NCI-H82 treated with DMSO at 0.1 percent for 48 hours (cell line): Measurements from ENCODE around the gene SMARCC2.
"Not testable (repeated sequence)": the region's sequence is repeated elsewhere in the genome, so short reads cannot be mapped to it uniquely, and the experiment has no call there.

Experiments used
- DNase-seq: peaks from one replicate; lab custom pipeline; 2025; ENCODE audit not compliant: unreplicated experiment; lab: John Stamatoyannopoulos, UW

SMARCC2 gene

DNA sequence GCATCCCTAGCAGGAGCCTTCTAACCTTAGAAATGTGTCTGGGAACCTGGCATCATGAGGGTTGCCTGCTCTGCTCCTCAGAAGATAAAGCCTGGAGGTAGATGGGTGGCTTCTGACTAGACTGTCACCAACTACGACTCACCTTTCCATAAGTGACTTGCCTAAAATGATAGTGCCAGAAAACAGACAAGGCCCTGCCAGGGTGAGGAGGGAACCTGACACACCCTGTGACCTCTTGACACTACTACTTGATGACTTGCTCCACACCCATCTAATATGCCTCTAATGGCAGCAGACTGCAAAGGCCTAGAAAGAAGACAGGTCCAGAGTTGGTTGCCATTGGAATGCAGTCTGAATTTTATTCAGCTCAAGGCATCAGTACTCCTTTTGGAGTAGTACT, 23.1 kb upstream of the SMARCC2 start:
- DNase-seq = no peak

DNA sequence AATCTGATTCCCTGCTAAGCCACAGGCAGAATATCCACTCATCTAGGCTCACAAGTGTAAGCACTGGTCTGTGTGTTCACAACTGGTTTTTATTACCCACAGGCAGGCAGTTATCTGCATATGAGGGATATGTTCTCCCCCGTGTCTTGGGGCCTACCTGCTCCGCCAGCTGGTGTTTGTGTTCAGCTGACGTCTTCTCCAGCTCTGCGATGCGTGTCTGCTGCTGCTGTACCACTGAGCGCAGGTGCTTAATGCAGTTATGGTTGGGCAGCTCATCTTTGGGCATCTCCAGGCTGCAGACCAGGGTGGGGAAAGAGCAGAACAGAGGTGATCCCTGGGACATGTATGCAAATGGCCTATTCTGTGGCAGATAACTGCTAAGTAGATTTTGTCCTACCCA, 18.7 kb upstream of the SMARCC2 start:
- no peak for DNase-seq

DNA sequence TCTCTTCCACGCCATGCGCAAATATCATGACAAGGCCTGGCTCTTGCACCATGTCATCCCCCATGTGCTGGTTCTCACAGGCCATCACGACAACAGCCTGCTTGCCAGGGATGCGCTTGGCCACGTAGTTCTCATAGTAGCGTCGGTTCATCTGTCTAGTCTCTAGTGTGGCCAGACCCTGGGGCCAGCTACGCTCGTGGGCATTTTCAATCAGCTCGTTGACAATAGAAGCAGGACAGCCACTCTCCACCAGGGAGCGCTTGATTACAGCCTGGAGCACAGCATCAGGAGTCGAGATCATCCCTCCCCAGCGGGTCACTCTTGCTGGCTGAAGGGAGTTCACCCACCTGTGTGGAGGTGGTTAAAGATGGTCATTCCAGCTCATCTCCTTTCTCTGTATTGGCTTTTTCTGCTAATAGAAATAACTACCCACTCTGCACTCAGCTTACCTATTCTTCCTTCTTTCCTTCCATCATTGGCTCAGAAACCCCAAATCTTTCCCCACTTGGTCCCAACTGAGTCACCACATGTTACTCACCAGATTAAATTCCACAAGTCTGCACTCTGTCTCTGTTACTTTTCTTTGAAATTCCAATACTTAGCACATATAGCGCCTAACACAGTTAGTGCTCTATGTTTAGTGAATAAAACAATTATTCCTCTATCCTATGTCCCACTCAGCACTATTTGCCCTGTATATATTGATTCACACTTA, 17.3 kb upstream of the SMARCC2 start:
- no peak for DNase-seq

DNA sequence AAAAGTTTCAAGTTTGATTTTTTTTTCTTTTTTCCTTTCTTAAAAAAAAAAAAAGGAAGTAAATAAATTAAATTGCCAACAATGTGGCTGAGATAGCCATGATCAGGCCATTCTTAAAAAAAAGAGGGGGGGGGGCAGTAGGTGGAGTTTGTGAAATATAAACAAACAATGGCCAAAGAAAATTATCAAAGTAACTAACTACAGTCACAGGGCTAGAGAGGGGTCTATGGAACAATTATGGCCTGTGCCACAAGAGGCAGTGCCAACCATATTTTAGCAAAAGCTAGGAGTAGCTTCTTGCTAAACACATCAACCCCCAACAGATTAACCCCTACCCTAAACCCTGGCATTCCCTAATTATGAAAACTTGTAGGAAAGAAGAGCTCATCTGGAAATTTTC, 16.2 kb upstream of the SMARCC2 start:
- no peak for DNase-seq

DNA sequence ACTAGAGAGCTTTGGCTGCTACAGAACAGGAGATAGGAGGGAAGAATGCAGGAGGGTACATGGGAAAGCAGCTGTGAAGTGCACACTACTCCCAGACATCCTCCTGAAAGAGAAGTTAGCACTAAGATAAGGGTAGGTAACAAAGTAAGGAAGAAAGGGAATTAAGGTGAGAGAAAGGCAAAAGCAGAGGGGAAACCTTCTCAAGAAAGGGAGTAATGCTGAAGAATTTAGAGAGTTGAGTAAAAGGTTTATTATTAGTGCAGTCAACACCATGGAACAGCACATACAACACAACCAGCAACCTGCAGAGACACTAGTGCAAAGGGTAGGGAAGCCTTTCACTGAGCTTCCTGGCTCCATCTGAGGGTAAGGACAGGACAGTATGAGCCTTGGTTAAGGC, 15.0 kb upstream of the SMARCC2 start:
- no peak for DNase-seq

DNA sequence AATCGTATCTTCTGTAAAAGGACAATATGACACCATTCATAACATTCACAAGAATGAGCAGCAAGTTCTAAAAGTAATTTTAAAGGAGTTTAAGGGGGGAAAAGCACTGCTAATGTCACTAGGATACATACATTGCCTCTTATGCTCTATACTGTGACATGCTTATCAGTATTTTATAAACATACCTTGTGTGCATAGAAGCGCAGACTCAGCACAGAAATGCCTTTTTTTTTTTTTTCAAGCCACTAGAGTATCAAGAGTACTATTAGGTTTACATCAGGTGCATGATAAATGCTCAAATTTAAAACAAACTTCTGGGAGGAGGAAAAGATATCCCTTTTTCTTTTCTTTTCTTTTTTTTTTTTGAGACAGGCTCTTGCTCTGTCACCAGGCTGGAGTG, 13.6 kb upstream of the SMARCC2 start:
- DNase-seq = no peak

DNA sequence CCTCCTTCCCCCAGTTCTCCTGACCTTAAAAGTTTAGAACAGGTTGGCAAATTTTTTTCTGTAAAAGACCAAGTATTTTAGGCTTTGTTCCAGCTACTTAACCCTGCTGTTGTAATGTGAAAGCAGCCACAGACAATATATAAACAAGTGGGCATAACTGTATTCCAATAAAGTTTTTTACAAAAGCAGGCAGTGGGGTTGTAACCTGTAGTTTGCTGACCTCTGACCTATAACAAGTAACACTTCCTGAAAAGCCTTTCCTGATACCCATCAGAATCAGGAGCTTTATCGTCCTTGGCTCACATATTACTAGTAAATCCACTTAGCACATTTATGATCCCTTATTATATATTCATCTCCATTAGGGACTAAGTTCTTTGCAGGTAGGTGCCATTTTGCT, 13.1 kb upstream of the SMARCC2 start:
- DNase-seq = no peak

DNA sequence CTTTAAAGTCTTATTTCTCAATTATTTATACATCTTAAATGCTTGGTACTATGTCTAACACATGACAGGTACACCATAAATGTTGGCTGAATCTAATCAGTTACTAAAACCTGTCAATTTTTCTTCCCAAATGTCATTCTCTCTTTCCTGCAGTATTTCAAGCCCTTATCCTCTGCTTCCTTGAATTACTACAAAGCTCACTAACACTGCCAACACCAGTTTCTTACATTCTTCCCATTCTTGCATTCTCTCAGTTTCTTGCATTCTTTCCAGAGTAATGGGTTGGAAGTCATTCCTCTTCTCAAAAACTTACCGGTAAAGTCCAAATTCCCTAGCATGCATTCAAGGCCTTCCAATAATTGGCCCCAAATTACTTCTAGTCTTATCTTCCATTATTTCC, 9.6 kb upstream of the SMARCC2 start:
- DNase-seq = no peak

DNA sequence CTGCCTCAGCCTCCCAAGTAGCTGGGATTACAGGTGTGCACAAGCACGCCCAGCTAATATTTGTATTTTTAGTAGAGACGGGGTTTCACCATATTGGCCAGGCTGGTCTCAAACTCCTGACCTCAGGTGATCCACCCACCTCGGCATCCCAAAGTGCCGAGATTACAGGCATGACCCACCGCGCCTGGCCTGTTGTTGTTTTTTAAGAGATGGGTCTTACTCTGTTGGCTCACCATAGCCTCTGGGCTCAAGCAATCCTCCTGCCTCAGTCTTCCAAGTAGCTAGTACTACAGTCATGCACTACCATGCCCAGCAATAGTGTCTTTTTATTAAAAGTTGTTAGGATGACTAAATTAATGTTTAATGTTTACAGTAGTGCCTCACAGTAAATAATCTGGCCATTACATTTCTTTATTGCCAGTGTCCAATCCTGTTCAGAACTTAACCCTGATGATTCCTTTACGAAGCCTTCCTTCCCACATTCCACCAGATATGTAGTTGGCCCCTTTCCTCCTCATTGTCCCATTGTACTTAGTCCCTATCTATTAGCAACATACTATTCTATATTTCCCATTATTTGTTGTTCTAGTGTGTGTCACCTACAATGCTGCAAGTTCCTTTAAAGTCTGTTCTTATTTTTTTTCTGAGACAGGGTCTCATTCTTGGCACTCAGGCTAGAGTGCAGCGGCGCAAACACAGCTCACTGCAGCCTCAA, 8.8 kb upstream of the SMARCC2 start:
- DNase-seq = no peak

DNA sequence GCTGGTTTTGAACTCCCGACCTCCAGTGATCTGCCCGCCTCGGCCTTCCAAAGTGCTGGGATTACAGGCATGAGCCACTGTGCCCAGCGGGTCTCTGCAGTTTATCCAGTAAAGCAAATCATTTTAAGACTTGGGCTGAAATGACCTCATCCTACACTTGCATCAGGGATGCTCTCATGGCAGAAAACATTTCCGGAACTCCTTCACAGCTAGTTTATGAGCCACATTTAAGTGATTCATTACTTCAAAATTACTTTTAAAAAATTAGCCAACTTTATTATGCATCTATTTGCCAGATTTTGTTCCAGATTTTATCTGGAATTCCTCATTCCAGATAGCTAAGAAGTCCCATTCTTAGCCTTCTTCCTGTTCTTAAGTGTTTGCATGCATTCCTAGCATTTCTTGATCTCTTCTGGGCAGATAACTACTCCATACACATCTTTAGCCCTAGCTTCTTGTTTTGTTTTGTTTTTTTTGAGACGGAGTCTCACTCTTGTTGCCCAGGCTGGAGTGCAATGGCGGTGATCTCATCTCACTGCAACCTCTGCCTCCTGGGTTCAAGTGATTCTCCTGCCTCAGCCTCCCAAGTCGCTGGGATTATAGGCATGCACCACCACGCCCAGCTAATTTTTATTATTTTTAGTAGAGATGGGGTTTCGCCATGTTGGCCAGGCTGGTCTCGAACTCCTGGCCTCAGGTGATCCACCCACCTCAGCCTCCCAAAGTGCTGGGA, 7.7 kb upstream of the SMARCC2 start:
- not testable (repeated sequence) for DNase-seq

DNA sequence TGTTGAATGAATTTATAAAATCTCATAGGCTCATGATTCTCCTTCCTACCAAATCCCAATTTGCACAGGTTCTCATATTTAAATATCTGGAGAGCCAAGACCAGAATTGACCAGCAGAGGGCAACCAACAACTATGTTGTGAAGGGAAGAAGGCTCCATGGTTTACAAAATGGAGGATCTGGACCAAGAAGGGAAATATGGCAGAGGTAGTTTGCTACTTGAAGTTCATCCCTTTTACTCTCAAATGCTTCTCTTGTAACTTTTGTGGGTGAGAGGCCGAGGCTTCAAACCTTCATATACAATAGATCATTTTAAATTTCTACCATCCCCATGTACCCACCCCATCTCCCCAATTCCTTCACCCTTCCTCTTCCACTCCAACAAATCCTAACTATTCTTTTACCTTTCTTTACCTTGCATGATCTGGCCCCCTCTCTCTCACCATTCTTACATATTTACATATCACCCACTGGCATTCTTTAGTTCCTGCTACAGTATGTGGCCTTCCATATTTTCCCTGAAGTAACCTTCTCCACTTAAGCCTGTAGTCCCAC, 3.8 kb upstream of the SMARCC2 start:
- peak; percentile 64 for DNase-seq

DNA sequence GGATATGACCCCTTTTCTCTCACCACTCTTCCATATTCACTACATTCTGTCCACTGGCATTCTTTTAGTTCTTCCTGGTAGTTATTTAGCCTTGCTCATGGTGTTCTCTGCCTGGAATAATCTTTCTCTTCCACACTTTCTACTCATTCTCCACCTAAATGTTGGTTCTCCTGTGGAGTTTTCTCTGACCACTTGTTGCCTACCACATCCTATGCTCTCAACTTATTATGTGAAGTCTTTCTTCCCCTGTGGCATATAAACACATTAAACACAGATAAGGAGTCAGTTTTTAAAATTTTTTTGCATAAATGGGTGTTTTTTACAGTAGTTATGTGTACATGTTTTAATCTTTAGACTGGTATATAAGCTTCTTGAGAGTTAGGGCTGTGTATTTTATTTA, 3.3 kb upstream of the SMARCC2 start:
- DNase-seq = no peak

DNA sequence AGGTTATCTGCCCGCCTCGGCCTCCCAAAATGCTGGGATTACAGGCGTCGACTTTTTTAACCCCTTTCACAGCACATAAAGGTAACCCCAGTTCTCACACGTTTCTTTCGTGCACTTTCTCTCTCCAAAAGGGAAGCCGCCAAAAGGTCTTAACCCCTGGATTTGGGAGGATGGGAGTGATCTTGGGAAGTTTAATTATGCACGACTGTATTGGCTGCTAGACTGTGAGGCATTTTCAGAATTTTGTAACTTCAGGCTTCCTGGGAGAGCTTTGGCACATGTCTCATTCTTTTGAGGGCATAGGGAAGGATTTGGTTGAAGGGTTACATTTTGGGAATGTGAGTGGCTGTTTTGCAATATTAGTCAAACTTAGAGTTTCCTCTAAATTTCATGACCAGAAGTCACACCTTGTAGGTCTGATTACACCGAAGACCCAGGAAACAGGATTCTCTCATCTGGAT, 1.4 kb upstream of the SMARCC2 start:
- DNase-seq = no peak

DNA sequence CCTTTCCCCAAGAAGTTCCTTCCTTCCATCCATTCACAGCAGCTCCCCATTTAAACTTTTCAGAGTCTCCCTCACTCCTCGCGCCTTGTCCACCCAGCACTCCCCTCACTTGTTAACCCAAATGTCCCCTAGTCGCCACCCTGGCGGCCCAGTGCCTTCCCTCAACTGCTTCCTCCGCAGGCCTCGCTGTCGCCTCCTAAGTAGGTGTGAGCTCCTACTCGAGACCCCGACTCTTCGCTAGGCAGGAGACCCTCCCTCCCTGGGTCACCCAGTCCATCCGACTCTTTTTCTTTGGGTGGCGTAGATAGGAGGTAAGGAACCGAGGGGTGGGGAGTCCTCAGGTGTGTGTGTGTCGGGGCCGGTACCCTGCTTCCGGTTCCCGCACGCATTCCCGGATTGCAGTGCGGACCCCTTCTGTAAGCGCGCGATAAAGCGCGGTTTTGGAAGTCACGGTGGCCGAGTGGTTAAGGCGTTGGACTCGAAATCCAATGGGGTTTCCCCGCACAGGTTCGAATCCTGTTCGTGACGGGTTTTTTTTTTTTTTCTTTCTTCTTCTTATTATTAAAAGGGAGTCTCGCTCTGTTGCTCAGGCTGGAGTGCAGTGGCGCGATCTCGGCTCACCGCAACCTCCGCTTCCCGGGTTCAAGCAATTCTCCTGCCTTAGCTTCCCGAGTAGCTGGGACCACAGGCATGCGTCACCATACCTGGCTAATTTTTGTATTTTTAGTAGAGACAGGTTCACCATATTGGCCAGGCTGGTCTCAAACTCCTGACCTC, 823 bp upstream of the SMARCC2 start:
- peak; percentile 69 for DNase-seq

DNA sequence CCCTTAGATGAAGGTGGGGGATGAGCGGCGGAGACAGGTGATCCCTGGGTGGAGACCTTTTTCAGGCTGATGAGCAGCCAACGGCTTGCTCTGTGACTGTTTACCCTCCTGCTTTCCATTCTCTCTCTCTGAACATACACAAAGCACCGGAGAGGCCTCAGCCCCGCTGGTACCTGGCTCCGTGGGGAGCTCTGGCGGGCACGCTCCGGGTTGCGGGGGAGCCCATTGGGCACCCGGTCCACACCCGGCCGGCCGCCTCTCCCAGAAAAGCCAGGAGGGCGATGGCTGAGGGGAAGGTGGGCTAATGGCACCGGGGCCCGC, 545 bp downstream of the SMARCC2 start:
- DNase-seq = no peak

DNA sequence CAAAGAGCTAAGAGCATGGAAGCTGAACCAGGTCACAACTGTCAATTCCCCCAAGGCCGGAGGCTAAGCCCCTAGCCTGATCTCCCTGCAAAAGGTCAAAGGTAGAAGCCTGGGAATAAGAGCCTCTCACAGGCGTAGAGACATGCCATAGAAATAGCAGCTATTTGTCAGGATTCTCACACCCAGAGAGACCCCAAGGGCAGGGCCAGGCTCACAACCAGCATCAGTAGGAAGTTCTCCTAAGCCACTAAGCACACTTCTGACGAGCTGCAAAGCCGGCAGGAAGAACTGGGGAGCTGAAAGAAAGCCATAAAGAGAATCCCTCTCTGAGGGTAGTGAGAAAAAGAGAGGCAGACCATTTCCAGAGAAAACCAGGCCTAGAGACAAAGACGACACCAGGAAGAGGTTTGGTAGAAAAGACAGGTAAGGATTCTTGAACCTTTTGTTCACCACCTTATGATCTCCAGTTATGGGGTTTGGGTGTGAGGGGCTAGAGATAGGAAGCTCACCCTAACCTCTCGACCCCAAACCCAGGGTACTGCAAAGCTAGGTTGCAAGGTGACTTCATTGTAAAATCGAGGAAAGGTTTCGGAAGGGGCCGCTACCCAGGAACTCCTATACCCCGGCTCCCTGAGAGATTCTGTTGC, 1.0 kb downstream of the SMARCC2 start:
- no peak for DNase-seq

DNA sequence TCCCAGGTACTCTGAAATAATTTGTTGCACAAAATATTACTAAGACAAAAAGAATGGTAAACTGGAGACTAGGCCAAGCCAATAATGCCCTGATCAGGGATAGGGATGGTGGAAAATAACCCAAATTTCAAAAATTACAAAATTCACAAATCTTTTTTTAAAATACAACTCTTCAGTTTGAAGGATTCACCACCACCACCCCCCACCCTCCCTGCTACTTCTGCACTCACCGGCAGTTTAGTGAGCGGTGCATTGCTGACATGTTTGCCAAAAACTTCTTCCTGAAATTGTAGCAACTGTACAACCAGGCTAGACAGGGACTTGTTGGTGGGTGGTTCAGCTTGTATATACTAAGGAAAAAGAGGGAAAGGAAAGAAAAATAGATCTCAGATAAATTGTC, 2.3 kb downstream of the SMARCC2 start:
- no peak for DNase-seq

DNA sequence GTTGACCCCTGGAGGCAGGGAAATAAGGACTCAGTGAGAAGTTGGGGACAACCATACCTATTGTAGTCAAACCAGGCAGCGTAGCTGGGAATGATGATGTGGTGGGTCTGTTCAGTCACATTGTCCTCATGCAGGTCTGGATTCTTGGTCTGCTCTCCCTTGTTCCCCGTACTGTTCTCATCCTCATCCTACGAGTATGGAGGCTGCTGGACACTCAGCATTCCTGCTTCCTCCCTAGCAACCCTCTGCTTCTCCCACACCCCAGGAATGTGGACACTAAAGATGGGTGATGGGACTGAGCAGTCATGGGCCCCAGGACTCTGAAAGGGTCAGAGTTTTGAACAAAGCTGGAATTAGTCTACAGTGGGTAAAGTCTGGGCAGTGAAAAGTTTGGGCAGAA, 10.9 kb downstream of the SMARCC2 start:
- no peak for DNase-seq

DNA sequence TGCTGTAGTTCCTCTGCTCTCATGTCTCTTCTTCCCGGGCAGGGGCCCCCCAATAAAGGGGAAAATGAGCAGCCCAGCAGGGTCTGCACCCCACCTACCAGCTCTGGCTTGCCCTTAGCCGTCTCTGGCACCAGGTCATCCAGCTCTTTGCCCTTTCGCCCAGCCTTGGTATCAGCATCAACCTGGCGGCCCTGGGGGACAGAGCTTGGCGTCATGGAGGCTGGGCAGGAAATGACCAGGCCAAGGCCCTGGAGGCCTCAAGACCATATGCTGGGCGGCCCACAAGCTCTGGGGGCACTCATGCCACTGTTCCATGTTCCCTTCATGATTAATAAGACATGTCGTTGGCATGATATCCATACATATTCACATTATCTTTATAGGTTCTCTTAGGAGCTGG, 16.4 kb downstream of the SMARCC2 start:
- no peak for DNase-seq

DNA sequence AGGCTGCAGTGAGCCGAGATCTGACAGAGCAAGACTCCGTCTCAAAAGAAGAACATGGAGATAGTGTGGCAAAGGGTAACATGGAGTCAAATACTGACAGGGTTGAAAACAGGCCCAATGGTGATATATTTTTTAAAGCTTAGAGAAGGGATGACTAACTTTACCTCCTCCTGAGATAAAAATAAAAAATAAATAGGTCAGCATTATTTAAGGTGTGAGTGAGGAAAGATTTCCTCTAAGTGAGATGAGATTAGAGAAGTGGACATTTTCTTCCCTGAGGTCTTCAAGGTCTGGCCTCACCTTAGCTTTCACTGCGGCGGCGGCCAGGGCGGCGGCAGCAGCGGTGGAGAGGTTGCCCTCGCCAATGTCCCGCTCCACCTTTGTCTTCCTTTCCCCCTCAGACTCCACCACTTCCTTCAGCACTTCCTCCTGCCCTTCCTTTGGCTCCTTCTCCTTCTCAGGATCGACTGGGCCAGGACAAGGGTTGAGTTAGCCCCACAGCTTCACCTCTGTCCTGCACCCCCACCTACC, 20.0 kb downstream of the SMARCC2 start:
- DNase-seq = no peak
